ELF-1 (cell line): Measurements from ENCODE around the gene TMEM231.
"Not testable (repeated sequence)": the region's sequence is repeated elsewhere in the genome, so short reads cannot be mapped to it uniquely, and the experiment has no call there.

Source experiments
- DNase-seq: peaks from one replicate; pipeline ENCODE4 v3.0.0-alpha.2; 2016; ENCODE audit warnings: low read depth, low spot score

Gene TMEM231

GRCh38 chr16:75566758-75567255 lies 10.8 kb upstream of the TMEM231 start:
- DNase-seq, result peak; percentile 36

- DNase-seq, result peak; percentile 89
Measured at GRCh38 chr16:75566040-75566757, 10.1 kb upstream of the TMEM231 start, which contains the start of gene GABARAPL2. TSS of gene GABARAPL2 (plus strand) at chr16:75566379. CDS start at chr16:75566487, 108 bp downstream.

GRCh38 chr16:75565640-75566039 lies 9.6 kb upstream of the TMEM231 start:
- no peak for DNase-seq

- DNase-seq, result peak; percentile 51
Measured at GRCh38 chr16:75559564-75560372, 3.7 kb upstream of the TMEM231 start.

- DNase-seq, result peak; percentile 41
Measured at GRCh38 chr16:75558846-75559401, 2.9 kb upstream of the TMEM231 start.

- DNase-seq, result no peak
Measured at GRCh38 chr16:75556431-75556950, 439 bp upstream of the TMEM231 start.

GRCh38 chr16:75555213-75555706 lies 792 bp downstream of the TMEM231 start:
- peak; percentile 83 for DNase-seq

- DNase-seq, result no peak
Measured at GRCh38 chr16:75552951-75553350, 3.1 kb downstream of the TMEM231 start.

- DNase-seq, result peak; percentile 84
Measured at GRCh38 chr16:75550211-75550662, 5.8 kb downstream of the TMEM231 start.

GRCh38 chr16:75548456-75548855 lies 7.6 kb downstream of the TMEM231 start:
- DNase-seq, result not testable (repeated sequence)

- DNase-seq, result no peak
Measured at GRCh38 chr16:75546293-75546692, 9.8 kb downstream of the TMEM231 start.

- not testable (repeated sequence) for DNase-seq
Measured at GRCh38 chr16:75545879-75546278, 10.2 kb downstream of the TMEM231 start.

GRCh38 chr16:75542462-75542861 lies 13.6 kb downstream of the TMEM231 start:
- DNase-seq, result not testable (repeated sequence)

- DNase-seq, result no peak
Measured at GRCh38 chr16:75541236-75541635, 14.8 kb downstream of the TMEM231 start.

GRCh38 chr16:75538882-75539565 lies 17.0 kb downstream of the TMEM231 start:
- DNase-seq, result not testable (repeated sequence)

- no peak for DNase-seq
Measured at GRCh38 chr16:75537776-75538175, 18.3 kb downstream of the TMEM231 start.

- DNase-seq, result no peak
Measured at GRCh38 chr16:75535901-75536300, 20.2 kb downstream of the TMEM231 start, which contains the start of gene CHST5. TSS of gene CHST5 (minus strand) at chr16:75536108. CDS start at chr16:75530384, 5,724 bp downstream.

GRCh38 chr16:75535211-75535843 lies 20.7 kb downstream of the TMEM231 start:
- DNase-seq, result no peak

- no peak for DNase-seq
Measured at GRCh38 chr16:75534560-75535205, 21.4 kb downstream of the TMEM231 start.

GRCh38 chr16:75532791-75533190 lies 23.3 kb downstream of the TMEM231 start:
- DNase-seq, result no peak
